Non-pigmented ciliary epithelial cell (primary cell): Measurements from ENCODE around the gene SLC25A22.

Experiments used
- DNase-seq: peaks from one replicate; pipeline ENCODE4 v3.0.0-alpha.2; 2010; ENCODE audit warnings: low read depth

Gene SLC25A22

GRCh38 chr11:746289-747157 lies 51.6 kb downstream of the SLC25A22 start:
- no peak for DNase-seq

DNA sequence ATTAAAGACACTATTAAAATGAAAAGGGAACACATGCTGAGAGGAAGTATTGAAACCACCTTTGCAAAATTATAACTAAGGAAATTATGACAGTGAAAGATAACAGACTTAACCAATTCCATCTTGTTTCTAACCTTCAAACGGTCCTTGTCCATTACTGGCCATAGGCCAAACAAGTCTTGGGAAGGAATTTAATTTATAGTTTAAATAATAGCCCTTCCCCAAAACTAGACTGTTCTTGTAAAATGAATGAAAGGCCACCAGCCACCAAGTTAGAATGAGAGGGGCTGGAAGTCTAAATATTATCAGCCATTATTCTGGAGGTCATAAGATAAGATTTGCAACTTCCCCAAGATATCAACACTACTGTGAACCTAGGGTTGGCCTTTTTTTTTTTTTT lies 52.7 kb downstream of the SLC25A22 start:
- DNase-seq, result no peak

DNA sequence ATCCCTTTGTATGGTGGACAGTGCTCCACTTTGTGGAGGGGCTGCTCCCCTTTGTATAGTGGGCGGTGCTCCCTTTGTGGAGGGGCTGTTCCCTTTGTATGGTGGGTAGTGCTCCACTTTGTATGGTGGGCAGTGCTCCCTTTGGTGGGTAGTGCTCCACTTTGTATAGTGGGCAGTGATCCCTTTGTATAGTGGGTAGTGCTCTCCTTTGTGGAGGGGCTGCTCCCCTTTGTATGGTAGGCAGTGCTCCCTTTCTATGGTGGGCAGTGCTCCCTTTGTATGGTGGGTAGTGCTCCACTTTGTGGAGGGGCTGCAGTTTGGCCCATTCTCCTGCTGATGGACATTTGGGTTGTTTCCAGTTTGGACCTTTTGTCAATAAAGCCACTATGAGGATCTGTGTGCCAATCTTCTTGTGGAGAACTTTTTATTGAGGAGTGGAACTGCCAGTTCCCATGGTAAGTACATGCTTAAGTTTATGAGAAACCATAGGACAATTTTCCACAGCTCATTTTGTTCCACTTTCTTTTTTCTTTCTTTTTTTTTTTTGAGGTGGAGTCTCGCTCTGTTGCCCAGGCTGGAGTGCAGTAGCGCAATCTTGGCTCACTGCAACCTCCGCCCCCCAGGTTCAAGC lies 55.4 kb downstream of the SLC25A22 start:
- DNase-seq, result no peak

DNA sequence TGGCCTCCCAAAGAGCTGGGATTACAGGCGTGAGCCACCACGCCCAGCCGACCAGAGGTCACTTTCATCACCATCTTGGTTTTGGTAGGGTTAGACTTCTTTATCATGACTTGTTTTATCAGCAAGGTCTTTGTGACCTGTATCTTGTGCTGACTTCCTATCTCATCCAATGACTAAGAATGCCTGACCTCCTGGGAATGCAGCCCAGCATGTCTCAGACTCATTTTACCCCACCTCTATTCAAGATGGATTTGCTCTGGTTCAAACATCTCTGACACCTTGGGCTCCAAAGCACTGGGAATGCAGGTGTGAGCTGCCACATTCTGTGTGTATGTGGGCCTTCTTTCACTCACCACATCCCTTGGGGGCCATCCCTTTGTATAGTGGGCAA lies 55.9 kb downstream of the SLC25A22 start:
- no peak for DNase-seq
